Measurements from ENCODE around the gene PABPN1L. TPM values are rescaled to one million over a fixed set of nuclear protein-coding genes. Genes with fewer than 3 reads are reported as not detected.
"Not testable (repeated sequence)": the region's sequence is repeated elsewhere in the genome, so short reads cannot be mapped to it uniquely, and the experiment has no call there.

PABPN1L gene
- total RNA-seq, 1 donor from 2014 or later: not detected

DNA sequence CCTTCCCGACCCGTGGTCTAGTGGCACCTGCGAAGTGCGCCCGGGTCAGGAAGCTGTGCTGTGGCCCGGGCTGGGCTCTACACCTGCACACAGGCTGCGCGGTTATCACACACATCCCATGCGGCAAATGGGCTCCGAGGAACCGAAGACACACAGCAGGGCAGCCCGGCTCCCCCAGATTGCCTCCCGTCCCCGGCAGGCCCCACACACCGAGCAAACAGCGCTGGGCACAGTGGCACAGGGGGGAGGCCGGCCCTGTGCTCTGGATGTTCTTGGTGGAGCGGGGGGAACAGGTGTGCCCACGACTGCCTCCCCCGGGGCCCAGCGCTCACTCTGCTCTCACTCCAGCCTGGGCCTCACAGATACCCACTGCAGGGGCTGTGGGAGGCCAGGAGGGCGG lies 28.9 kb upstream of the PABPN1L start:
- DNase-seq (ENCODE audit: extremely low spot score in 2 of 2): no peak
- intact Hi-C loops (cut with DNase I): no loop called here
- Histone ChIP-seq H3K4me1 (no peaks in the 10 kb centered on the region), H3K27ac (no peak overlapping the region), H3K9me3 (no peaks in the 10 kb centered on the region), H3K36me3 (no peaks in the 10 kb centered on the region), H3K27me3 (no peaks in the 10 kb centered on the region), H3K4me3 (no peak overlapping the region)
- TF ChIP-seq POLR2A (IDR thresholded peaks at IDR 0.05) (no peak), POLR2AphosphoS5 (IDR thresholded peaks at IDR 0.05; ENCODE audit: insufficient read depth in 1 of 2, low read depth in 1 of 2) (no peak)
- TF ChIP-seq, protein P1, sequence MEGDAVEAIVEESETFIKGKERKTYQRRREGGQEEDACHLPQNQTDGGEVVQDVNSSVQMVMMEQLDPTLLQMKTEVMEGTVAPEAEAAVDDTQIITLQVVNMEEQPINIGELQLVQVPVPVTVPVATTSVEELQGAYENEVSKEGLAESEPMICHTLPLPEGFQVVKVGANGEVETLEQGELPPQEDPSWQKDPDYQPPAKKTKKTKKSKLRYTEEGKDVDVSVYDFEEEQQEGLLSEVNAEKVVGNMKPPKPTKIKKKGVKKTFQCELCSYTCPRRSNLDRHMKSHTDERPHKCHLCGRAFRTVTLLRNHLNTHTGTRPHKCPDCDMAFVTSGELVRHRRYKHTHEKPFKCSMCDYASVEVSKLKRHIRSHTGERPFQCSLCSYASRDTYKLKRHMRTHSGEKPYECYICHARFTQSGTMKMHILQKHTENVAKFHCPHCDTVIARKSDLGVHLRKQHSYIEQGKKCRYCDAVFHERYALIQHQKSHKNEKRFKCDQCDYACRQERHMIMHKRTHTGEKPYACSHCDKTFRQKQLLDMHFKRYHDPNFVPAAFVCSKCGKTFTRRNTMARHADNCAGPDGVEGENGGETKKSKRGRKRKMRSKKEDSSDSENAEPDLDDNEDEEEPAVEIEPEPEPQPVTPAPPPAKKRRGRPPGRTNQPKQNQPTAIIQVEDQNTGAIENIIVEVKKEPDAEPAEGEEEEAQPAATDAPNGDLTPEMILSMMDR (IDR thresholded peaks at IDR 0.05): no peak

DNA sequence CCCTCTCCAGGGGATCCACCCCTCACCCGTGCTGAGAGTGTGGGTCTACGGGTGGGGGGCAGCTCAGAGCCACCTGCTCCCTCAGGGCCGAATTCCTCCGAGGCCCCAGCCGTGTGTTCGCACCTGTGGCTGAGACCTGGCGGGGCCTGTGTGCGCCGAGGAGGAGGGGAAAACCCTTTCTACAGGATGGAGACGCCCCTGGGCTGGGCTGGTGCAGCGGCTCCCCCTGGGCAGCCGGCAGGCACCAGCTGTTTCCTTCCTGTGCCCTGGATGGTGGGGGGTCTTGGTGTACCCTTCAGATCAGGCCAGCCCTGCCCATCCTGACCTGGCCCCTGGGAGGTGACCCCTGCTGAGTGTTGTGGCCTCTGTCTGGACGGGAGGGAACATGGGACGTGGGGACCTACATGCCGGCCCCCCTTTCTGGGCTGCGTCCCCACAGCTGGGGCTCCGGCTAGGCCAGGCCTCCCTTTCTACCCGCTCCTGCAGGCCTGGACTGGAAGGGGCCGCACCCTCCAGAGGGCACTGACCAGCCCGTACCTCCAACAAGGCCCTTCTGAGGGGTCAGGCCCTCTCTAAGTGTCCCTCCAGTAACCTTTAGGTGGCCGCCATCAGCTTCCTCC lies 28.3 kb upstream of the PABPN1L start:
- Histone ChIP-seq H3K27me3 (no peaks in the 10 kb centered on the region), H3K27ac (no peak overlapping the region), H3K9me3 (no peaks in the 10 kb centered on the region), H3K36me3 (no peaks in the 10 kb centered on the region), H3K4me1 (no peaks in the 10 kb centered on the region), H3K4me3 (no peak overlapping the region)
- TF ChIP-seq POLR2A (IDR thresholded peaks at IDR 0.05): no peak
- TF ChIP-seq, protein P1 (IDR thresholded peaks at IDR 0.05): no peak
- TF ChIP-seq POLR2AphosphoS5 (IDR thresholded peaks at IDR 0.05; ENCODE audit: insufficient read depth in 1 of 2, low read depth in 1 of 2): no peak
- no peak for DNase-seq (ENCODE audit: extremely low spot score in 2 of 2)
- intact Hi-C loops (cut with DNase I): no loop called here

DNA sequence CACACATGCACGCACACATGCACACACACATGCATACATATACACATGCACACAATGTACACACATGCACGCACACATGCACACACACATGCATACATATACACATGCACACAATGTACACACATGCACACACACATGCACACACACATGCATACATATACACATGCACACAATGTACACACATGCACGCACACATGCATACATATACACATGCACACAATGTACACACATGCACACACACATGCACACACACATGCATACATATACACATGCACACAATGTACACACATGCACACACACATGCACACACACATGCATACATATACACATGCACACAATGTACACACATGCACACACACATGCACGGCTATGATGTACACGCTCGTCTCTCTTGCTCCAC lies 27.8 kb upstream of the PABPN1L start:
- H3K4me1 ChIP-seq; intact Hi-C loops (cut with DNase I); H3K36me3 ChIP-seq; H3K4me3 ChIP-seq; H3K27me3 ChIP-seq; H3K27ac ChIP-seq; H3K9me3 ChIP-seq; DNase-seq (ENCODE audit: extremely low spot score in 2 of 2): not testable (repeated sequence)

DNA sequence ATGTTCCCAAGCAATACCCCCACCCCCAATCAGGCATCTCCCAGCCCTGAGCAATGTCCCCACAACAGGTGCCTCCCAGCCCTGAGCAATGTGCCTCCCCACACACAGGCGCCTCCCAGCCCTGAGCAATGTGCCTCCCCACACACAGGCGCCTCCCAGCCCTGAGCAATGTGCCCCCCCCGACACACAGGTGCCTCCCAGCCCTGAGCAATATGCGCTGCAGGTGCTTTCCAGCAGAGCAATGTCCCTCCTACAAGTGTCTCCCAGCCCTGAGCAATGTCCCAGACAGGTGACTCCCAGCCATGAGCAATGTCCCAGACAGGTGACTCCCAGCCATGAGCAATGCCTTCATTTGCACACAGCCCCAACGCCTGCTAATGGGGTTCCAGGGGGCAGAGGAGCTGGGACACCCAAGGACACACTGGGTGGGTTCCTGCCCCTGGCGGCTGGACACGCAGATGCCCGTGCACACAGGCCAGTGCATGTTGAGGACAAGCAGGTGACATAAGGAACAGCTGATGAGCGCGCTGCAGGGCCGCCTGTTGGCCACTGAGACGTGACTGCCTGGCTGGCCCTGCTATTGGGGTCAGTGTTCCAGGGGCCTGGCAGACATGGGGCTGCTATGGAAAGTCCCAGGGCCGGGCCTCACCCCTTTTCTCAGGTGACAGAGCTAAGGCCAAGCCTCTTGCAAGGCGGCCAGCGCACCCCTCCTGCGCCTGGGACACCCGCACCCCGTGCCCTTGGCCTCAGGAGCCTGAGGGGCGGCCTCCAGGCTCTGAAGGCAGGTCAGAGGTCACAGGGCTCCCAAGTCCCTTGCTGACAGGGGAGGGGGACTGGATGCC lies 26.9 kb upstream of the PABPN1L start:
- Histone ChIP-seq H3K27ac (no peak overlapping the region), H3K9me3 (no peaks in the 10 kb centered on the region), H3K36me3 (no peaks in the 10 kb centered on the region), H3K4me1 (no peaks in the 10 kb centered on the region), H3K4me3 (no peak overlapping the region), H3K27me3 (no peaks in the 10 kb centered on the region)
- intact Hi-C loops (cut with DNase I): no loop called here
- TF ChIP-seq POLR2A (IDR thresholded peaks at IDR 0.05) (no peak), POLR2AphosphoS5 (IDR thresholded peaks at IDR 0.05; ENCODE audit: insufficient read depth in 1 of 2, low read depth in 1 of 2) (no peak)
- TF ChIP-seq, protein P1 (IDR thresholded peaks at IDR 0.05): no peak
- DNase-seq (ENCODE audit: extremely low spot score in 2 of 2): no peak

DNA sequence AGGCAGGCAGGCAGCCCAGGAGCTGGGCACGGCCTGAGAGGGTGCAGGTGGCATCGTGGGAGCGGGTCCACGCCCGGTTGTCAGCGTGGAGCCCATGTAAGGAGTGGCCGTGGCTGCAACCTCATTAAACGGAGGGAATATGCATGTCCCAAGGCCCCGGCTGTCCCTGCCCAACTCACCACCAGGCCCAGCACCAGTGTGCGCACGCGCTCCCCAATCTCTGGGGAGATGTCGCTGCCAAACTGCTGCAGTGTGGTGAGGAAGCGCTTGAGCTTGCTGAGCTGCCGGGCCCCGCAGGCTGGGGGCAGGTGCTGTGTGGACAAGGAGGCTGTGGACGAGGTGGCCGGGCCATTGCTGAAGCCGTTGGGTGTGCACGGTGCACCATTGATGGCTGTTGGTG lies 25.6 kb upstream of the PABPN1L start:
- Histone ChIP-seq H3K4me3 (no peak overlapping the region), H3K9me3 (no peaks in the 10 kb centered on the region), H3K4me1 (peaks cover 10% of the 10 kb centered on the region), H3K36me3 (no peaks in the 10 kb centered on the region), H3K27ac (no peak overlapping the region), H3K27me3 (no peaks in the 10 kb centered on the region)
- TF ChIP-seq POLR2A (IDR thresholded peaks at IDR 0.05) (no peak), POLR2AphosphoS5 (IDR thresholded peaks at IDR 0.05; ENCODE audit: insufficient read depth in 1 of 2, low read depth in 1 of 2) (no peak)
- TF ChIP-seq, protein P1 (IDR thresholded peaks at IDR 0.05): no peak
- intact Hi-C loops (cut with DNase I): no loop called here
- no peak for DNase-seq (ENCODE audit: extremely low spot score in 2 of 2)

Measured in vagina (tissue), 2 donors.